ENCODE measurements around the gene LRP6. TPM values are rescaled to one million over a fixed set of nuclear protein-coding genes. Genes with fewer than 3 reads are reported as not detected.

The LRP6 gene
- total RNA-seq, 1 donor from 2014 or later: 70.0 TPM

DNA sequence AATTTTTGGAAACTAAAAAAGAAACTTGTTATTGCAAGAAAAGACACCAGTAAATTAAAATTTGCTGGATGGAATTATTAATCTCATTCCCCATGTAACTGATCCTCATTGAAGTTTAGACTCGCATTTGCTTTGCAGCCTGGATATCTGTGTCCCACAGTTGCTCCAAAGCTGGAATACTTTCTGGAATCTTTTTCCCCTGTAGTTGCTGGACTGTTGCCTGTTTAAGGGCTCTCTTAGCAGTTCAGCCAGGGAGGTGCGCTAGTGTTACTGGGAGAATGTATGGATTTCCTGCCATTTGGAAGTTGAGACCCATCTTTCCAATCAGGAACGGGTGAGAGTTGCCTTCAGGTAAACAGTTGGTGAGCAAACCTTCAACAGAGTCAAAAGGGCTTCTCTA is 175.8 kb downstream of the LRP6 start:
- no peaks in the 10 kb centered on the region for H3K27me3 ChIP-seq
- TF ChIP-seq, protein P1, sequence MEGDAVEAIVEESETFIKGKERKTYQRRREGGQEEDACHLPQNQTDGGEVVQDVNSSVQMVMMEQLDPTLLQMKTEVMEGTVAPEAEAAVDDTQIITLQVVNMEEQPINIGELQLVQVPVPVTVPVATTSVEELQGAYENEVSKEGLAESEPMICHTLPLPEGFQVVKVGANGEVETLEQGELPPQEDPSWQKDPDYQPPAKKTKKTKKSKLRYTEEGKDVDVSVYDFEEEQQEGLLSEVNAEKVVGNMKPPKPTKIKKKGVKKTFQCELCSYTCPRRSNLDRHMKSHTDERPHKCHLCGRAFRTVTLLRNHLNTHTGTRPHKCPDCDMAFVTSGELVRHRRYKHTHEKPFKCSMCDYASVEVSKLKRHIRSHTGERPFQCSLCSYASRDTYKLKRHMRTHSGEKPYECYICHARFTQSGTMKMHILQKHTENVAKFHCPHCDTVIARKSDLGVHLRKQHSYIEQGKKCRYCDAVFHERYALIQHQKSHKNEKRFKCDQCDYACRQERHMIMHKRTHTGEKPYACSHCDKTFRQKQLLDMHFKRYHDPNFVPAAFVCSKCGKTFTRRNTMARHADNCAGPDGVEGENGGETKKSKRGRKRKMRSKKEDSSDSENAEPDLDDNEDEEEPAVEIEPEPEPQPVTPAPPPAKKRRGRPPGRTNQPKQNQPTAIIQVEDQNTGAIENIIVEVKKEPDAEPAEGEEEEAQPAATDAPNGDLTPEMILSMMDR (IDR thresholded peaks at IDR 0.05): no peak
- no peaks in the 10 kb centered on the region for H3K9me3 ChIP-seq
- H3K4me3 ChIP-seq: no peak overlapping the region
- no peak overlapping the region for H3K27ac ChIP-seq
- intact Hi-C loops (cut with DNase I): no loop called here
- no peaks in the 10 kb centered on the region for H3K36me3 ChIP-seq
- peaks cover 0 to 6% of the 10 kb centered on the region in 2 donors for H3K4me1 ChIP-seq
- DNase-seq (ENCODE audit: low spot score in 2 of 2): no peak

DNA sequence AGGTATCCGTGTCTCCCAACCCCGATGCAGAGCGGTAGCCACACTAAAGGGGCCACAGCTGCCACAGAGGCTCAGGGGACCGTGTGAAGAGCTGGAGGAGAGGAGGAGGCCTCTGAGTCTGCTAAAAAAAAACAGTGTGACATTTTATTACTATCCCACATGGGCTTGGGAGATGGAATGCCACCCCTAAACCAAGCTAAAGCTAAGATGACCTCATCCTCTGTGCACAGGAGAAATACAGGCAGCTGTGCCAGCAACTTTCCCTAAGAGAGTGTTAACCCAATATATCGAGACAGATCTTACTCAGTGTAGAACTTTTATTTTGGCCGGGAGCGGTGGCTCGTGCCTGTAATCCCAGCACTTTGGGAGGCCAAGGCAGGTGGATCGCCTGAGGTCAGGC is 178.1 kb downstream of the LRP6 start:
- peaks cover 0 to 6% of the 10 kb centered on the region in 2 donors for H3K4me1 ChIP-seq
- H3K27me3 ChIP-seq: no peaks in the 10 kb centered on the region
- no peaks in the 10 kb centered on the region for H3K9me3 ChIP-seq
- H3K27ac ChIP-seq: no peak overlapping the region
- H3K4me3 ChIP-seq: no peak overlapping the region
- TF ChIP-seq, protein P1 (IDR thresholded peaks at IDR 0.05): no peak
- DNase-seq (ENCODE audit: low spot score in 2 of 2): no peak
- intact Hi-C loops (cut with DNase I): no loop called here
- H3K36me3 ChIP-seq: no peaks in the 10 kb centered on the region

DNA sequence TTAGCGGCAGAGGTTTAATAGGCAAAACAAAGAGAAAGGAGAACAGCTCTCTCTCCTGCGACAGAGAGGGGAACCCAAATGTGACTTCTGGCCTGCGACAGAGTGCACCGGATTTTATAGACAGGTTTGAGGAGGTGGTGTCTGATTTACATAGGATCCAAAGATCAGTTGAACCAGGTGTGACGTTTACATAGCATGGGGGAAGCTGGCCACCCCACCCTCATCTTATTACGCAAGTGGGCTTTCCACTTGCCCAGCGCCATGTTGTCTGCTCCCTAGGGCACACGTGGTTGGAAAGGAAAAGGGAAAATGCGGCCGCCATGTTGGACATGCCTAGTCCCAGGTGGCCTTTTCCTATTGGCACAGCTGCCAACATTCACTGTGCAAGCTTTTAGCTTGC is 178.7 kb downstream of the LRP6 start:
- TF ChIP-seq, protein P1 (IDR thresholded peaks at IDR 0.05): no peak
- intact Hi-C loops (cut with DNase I): no loop called here
- no peaks in the 10 kb centered on the region for H3K27me3 ChIP-seq
- no peak overlapping the region for H3K4me3 ChIP-seq
- H3K4me1 ChIP-seq: peaks cover 0 to 6% of the 10 kb centered on the region in 2 donors
- H3K27ac ChIP-seq: no peak overlapping the region
- no peaks in the 10 kb centered on the region for H3K9me3 ChIP-seq
- no peak for DNase-seq (ENCODE audit: low spot score in 2 of 2)
- H3K36me3 ChIP-seq: no peaks in the 10 kb centered on the region

DNA sequence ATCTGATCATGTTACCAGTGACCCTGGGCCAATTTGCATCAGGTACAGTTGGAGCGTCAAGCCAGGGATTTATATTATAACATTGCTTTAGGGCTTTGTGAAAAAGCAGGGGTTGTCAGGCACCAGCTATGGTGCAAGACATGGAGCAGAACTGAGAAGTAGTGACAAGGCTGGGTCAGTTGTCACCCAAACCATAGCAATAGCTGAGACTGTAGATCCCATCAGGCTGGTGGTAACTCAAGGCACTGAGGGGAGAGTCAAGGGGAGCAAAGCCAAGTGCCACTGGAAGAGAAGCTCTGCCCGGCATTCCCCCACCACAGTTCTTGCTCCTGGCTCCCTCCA is 179.2 kb downstream of the LRP6 start:
- Histone ChIP-seq H3K9me3 (no peaks in the 10 kb centered on the region), H3K27me3 (no peaks in the 10 kb centered on the region), H3K27ac (no peak overlapping the region), H3K36me3 (no peaks in the 10 kb centered on the region), H3K4me1 (peaks cover 0 to 6% of the 10 kb centered on the region in 2 donors), H3K4me3 (no peak overlapping the region)
- no peak for DNase-seq (ENCODE audit: low spot score in 2 of 2)
- intact Hi-C loops (cut with DNase I): no loop called here
- TF ChIP-seq, protein P1 (IDR thresholded peaks at IDR 0.05): no peak

DNA sequence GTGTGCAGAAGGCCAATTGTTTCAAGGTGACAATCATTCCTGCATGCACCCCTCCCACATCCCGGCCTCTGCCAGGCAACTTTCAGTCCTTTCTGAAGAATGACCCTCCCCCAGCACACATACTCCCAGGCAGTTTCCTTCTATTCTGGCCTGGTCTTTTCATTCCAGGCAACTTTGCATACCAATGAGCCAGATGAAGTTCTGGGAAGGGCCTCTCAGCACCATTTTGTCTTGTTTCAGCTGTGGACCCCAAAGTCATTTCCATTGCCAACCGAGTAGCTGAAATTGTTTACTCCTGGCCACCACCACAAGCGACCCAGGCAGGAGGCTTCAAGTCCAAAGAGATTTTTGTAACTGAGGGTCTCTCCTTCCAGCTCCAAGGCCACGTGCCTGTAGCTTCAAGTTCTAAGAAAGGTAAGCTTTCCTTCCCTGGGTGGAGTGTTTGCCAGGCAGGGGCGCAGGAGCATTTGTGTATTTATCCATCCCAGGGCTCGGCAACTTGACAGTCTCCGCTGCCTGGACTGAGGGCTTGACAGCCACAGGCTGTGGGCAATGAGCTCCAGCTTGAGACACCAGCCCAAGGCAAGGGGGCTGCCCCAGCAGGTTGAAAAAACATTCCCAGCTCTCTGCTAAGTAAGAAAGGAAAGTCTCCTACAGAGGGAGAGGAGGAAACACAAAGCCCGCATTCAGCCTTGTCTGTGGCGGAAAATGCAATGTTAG is 179.7 kb downstream of the LRP6 start:
- Histone ChIP-seq H3K27ac (no peak overlapping the region), H3K4me1 (peaks cover 0 to 6% of the 10 kb centered on the region in 2 donors), H3K4me3 (no peak overlapping the region), H3K9me3 (no peaks in the 10 kb centered on the region), H3K27me3 (no peaks in the 10 kb centered on the region), H3K36me3 (no peaks in the 10 kb centered on the region)
- no peak for DNase-seq (ENCODE audit: low spot score in 2 of 2)
- intact Hi-C loops (cut with DNase I): no loop called here
- TF ChIP-seq, protein P1 (IDR thresholded peaks at IDR 0.05): no peak

DNA sequence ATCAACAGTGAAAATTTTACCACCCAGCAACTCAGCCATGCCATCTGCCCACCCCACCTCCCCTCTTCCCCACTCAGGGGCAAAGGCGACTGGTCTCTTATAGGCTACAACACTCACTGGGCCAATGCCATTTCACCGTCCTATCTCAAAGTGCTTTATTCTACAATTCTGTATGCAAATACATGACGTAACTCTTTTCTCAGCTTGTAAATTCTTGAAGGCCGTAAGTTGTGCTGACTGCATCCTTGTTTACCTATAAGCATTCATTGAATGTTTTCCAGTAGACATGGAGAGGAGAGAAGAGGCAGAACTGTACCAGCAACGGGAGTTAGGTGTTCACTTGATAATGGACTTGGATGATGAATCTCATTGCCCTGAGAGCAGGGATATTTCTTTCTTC is 180.5 kb downstream of the LRP6 start:
- DNase-seq (ENCODE audit: low spot score in 2 of 2): no peak
- Histone ChIP-seq H3K4me1 (peaks cover 0 to 6% of the 10 kb centered on the region in 2 donors), H3K27ac (no peak overlapping the region), H3K36me3 (no peaks in the 10 kb centered on the region), H3K9me3 (no peaks in the 10 kb centered on the region), H3K27me3 (no peaks in the 10 kb centered on the region), H3K4me3 (no peak overlapping the region)
- TF ChIP-seq, protein P1 (IDR thresholded peaks at IDR 0.05): no peak
- intact Hi-C loops (cut with DNase I): no loop called here

All from ascending aorta (tissue), 2 donors.